ENCODE results near the gene PSAP.

Gene PSAP

DNA sequence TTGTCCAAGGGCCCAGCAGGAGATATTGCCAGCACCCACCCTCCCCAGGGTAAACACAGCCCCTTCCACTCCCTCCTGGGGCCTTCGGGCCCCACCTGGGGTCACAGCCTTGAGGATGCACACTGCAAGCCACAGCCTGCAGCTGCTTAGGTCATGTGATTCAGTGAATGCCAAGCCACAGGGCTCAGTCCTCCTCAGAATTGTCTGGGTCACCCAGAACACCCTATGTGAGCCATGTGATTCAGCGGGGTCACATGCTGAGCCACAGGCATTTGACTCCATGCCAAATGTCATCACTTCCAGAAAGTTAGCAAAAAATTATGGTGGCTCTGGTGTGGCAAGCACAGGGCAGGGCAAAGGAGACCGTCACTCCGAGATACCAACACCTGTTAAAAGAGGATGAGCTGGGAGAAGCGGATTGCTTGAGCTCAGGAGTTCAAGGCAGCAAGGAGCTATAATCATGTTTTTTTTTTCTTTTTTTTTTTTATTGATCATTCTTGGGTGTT is 17.2 kb upstream of the PSAP start:
- no peak overlapping the region for H3K4me3 ChIP-seq (ENCODE audit: low read depth, low read length)
- peak; percentile 85 for DNase-seq (ENCODE audit: low read depth, low spot score)
- TF ChIP-seq, protein P1, sequence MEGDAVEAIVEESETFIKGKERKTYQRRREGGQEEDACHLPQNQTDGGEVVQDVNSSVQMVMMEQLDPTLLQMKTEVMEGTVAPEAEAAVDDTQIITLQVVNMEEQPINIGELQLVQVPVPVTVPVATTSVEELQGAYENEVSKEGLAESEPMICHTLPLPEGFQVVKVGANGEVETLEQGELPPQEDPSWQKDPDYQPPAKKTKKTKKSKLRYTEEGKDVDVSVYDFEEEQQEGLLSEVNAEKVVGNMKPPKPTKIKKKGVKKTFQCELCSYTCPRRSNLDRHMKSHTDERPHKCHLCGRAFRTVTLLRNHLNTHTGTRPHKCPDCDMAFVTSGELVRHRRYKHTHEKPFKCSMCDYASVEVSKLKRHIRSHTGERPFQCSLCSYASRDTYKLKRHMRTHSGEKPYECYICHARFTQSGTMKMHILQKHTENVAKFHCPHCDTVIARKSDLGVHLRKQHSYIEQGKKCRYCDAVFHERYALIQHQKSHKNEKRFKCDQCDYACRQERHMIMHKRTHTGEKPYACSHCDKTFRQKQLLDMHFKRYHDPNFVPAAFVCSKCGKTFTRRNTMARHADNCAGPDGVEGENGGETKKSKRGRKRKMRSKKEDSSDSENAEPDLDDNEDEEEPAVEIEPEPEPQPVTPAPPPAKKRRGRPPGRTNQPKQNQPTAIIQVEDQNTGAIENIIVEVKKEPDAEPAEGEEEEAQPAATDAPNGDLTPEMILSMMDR (IDR thresholded peaks at IDR 0.05; ENCODE audit: low read depth, low read length), result no peak
- in situ Hi-C loops (cut with HindIII; ENCODE audit: low sequenced_read_pairs), result no loop called here

DNA sequence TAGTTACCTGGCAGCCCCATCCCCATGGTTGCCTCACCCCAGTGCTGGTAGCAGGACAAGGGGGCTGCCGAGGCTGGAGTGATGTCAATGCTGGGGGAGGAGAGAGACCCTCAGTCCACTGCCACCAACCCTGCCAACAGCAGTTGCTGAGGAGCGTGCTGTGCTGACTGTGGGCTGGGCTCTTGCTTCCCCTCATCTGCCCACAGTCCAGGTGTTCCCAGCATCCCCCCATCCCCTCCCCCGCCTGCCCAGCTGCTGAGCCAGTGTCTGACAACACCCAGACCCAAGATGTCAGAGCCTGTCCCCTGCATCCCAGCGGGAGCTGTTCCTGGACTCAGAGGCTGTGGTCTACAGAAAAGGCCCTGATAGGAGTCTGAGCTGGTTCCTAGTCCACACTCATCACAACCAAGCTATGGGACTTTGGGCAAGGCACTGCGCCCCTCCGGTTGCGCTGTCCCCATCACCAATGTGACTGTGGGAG is 14.6 kb upstream of the PSAP start:
- TF ChIP-seq, protein P1 (IDR thresholded peaks at IDR 0.05; ENCODE audit: low read depth, low read length), result no peak
- in situ Hi-C loops (cut with HindIII; ENCODE audit: low sequenced_read_pairs), result no loop called here
- H3K4me3 ChIP-seq (ENCODE audit: low read depth, low read length), result no peak overlapping the region
- no peak for DNase-seq (ENCODE audit: low read depth, low spot score)

DNA sequence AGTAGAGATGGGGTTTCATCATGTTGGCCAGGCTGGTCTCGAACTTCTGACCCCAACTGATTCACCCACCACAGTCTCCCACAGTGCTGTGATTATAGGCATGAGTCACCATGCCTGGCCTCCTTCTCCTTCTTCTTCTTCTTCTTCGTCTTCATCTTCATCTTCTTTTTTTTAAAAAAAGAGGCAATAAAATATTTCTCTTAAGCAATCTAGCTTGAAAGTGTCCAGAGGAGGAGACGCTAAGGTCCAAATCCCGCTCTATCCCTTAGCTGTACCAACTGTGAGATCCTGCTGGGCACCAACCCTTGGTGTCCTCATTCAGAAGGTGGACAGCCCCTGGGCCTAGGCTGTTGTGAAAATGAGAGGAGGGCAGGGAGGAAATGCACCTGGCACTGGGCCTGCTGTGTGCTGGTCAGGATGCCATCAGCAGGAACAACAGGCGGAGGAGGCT is 13.9 kb upstream of the PSAP start:
- no peak overlapping the region for H3K4me3 ChIP-seq (ENCODE audit: low read depth, low read length)
- peak; percentile 74 for DNase-seq (ENCODE audit: low read depth, low spot score)
- in situ Hi-C loops (cut with HindIII; ENCODE audit: low sequenced_read_pairs), result no loop called here
- TF ChIP-seq, protein P1 (IDR thresholded peaks at IDR 0.05; ENCODE audit: low read depth, low read length), result no peak

DNA sequence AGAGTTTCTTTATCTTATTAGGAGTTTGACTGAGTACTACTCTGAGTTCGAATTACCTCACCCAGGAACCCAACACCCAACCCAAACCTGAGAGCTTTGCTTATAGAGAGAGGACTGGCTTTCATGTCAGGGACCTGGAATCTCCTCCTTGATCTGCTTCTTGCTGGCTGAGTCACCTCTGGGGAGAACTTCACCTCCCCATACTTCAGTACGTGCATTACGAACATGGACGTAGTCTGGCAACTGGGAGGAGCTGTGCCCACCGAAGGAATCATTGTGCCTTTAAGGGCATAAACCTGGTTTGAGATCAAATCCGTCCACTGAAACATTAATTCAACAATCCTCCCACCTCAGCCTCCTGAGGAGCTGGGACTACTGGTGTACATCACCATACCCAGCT is 12.2 kb upstream of the PSAP start:
- in situ Hi-C loops (cut with HindIII; ENCODE audit: low sequenced_read_pairs), result no loop called here
- H3K4me3 ChIP-seq (ENCODE audit: low read depth, low read length), result no peak overlapping the region
- no peak for DNase-seq (ENCODE audit: low read depth, low spot score)
- TF ChIP-seq, protein P1 (IDR thresholded peaks at IDR 0.05; ENCODE audit: low read depth, low read length), result no peak

DNA sequence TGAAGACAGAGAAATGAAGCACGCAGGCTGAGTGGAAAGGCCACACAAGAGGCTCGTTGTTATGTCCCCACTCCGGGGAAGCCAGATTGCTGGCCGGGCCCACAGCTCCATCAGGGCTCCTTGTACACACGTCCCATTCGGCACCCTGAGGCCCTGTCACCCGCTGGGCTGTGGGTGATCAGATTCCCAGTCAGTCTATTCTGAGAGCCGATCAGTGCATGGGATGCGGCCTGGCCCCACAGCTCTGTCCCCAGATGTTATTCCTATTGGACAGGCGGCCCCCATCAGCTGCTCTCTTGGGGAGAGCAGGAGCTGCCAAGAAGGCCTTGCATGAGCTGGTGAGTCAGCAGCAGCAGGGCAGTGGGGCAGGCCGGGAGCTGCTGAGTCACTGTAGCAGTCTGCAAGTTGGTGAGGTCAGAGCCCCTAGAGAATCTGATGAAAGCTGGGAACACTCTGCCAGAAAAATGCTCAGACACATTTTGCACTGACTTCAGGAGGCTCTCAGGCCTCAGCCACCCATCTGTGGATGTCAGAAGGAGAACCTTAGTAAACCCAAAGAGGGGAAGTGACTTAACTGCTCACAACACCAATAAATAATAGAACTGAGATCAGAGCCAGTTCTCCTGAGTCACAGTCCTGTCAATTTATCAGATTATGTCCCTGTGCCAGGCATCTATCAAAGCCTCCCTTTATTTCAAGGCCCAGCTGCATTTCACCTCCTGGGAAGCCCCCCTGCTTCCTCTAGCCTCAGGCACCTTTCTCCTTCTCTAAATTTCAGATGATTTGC is 9.4 kb upstream of the PSAP start:
- TF ChIP-seq, protein P1 (IDR thresholded peaks at IDR 0.05; ENCODE audit: low read depth, low read length), result no peak
- DNase-seq (ENCODE audit: low read depth, low spot score), result peak; percentile 100
- H3K4me3 ChIP-seq (ENCODE audit: low read depth, low read length), result no peak overlapping the region
- in situ Hi-C loops (cut with HindIII; ENCODE audit: low sequenced_read_pairs), result no loop called here

DNA sequence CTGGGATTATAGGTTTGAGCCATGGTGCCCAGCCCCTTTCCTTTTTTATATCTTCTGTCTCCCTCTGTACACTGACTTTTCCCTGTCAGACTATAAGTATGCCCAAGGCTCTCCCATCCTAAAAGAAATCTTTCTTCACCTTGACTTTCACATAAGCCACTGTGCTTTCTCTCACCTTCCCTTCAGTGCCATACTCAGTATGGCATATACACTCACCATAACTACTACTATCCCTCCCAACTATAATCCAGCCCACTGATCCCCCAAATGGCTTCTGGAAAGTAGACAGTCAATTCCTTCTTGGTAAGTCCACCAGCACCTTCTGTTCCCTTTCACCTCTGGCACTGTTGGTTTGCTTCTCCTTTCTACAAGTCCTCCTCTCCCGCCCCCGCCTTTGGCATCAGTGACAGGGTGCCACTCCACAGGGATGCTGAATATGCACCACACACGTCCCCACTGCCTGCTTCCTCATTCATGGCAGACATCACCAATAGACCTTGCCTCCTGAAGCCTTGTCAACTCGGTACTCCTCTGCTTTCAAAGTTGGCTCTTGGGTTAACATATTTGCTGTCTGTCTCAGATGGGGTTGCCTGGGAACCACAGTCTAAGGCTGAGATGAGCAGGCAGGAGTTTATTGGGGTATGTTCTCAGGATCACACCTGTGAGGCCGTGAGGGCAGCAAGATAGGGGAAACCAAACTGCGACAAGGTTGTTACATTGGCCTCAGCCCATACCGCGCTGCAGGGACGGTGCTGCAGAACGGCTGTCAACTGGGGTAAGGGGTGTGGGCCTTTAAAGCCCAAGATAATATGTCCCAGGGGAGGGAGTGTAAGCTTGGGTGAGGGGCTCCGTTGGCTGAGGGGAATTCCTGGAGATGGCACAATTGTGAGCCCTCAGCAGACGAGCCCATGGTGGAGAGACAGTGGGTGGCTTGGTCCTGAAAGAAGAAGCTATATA is 7.2 kb upstream of the PSAP start:
- DNase-seq (ENCODE audit: low read depth, low spot score), result no peak
- TF ChIP-seq, protein P1 (IDR thresholded peaks at IDR 0.05; ENCODE audit: low read depth, low read length), result no peak
- in situ Hi-C loops (cut with HindIII; ENCODE audit: low sequenced_read_pairs), result no loop called here
- H3K4me3 ChIP-seq (ENCODE audit: low read depth, low read length), result no peak overlapping the region
